GM18508 (cell line): ENCODE data around the gene UBR3.
"Not testable (repeated sequence)": the region's sequence is repeated elsewhere in the genome, so short reads cannot be mapped to it uniquely, and the experiment has no call there.

Experiments used
- ATAC-seq: cut with Tn5 transposase; IDR thresholded peaks from one replicate; pipeline ENCODE4 v1.9.1; 2021; ENCODE audit warnings: moderate number of reproducible peaks; ENCODE audit not compliant: insufficient read depth, unreplicated experiment

Gene UBR3

DNA sequence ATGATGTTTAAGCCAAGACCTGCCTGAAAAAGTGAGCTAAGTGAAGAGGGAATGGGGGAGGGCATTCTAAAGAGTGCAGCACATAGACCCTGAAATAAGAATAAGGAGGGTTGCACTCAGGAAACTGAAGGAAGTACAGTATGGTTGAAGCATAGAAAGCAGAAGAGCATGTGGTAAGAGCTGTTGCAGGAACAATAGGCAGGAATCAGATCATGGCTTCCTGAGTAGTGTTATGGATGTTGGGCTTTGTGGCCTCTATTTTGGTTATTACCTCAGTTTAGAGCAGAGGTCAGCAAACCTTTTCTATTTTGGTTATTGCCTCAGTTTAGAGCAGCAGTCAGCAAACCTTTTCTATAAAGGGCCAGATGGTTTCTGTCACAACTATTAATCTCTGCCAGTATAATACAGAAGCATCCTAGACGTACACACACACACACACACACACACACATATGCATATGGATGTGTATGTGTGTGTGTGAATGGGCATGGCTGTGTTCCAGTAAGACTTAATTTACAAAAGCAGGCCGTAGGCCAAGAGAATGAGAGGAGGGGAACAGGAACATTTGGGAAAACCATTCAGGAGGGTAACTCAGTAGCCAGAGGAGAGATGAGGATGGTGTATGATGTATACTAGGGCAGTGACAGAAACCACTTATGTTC is 259.6 kb downstream of the UBR3 start:
- ATAC-seq, result no peak

DNA sequence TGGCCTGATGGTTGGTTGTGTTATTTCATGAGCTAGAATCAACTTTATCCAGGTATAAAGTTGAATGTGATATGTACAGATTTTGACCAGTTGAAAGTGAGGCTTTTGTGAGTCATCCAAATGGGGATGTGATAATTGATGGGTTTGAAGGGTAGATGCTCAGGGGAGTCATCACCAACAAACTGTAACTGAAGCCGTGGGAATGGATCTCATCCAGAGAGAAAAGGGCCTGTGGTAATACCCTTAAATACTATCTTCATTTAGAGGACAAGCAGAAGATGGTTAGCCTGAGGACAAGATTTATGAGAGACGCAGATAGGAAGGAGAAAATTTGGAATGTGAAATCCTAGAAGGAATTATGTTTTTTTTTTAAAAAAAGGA is 260.1 kb downstream of the UBR3 start:
- ATAC-seq, result no peak

DNA sequence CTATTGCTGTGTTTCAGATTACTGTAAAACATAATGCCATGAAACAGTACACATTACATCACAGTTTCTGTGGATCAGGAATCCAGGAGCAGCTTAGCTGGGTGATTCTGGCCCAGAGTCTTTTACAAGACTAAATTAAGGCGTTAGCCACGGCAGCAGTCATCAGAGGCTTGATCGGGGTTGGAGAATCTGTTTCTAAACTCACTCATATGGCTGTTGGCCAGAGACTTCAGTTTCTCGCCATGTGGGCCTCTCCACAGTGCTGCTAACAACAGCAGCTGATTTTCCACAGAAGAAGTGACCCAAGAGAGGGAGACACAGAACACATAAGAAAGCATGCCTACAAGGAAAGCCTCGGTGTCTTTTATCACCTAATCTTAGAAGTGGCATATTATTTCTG is 261.5 kb downstream of the UBR3 start:
- no peak for ATAC-seq

DNA sequence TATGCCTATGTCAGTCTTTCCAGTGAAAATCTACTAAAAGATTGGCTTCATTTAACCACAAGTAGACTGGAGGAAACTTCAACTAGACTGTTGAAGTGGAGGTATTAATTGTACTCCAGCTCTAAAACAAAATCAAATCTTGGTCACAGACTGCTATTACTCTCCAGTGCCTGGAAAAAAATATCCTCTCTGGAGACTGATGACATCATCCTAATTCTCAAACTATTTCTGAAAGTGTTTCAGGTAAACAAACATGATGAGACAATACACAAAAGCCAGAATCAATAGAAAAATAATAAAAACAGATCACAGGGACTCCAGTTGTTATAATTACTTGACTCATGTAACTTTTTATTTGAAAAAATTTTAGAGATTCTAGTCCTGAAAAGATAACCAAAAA is 263.0 kb downstream of the UBR3 start:
- no peak for ATAC-seq

DNA sequence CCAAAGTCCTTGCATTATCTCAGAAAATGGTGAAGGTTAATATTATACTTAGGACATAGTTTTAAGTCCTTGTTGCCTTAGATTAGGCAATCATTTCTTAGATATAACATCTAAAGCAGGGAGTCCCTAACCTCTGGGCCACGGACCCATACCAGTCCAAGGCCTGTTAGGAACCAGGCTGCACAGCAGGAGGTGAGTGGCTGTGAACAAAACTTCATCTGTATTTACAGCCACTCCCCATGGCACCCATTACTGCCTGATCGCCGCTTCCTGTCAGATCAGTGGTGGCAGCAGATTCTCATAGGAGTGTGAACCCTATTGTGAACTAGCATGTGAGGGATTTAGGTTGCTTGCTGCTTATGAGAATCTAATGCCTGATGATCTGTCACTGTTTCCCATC is 264.2 kb downstream of the UBR3 start:
- no peak for ATAC-seq

DNA sequence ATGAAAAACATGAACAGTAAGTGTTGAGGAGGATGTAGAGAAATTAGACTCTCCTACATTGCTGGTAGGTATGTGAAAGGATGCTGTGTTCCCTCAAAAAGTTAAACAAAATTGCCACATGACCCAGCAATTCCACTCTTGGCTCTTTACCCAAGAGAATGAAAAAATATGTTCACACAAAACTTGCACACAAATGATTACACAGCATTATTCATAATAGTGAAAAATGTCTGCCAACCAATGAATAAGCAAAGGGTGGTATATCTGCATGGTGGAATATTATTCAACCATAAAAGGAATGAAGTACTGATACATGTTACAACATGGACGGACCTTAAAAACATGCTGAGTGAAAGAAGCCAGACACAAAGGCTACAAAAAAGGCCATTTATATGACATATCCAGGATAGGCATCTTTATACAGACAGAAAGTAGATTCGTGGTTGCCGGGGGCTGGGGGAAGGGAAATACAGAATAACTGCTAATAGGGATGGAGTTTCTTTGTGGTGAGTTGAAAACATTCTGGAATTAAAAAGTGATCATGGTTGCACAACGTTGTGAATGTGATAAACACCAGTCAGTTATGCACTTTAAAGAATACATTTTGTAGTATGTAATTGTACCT is 265.3 kb downstream of the UBR3 start:
- ATAC-seq, result no peak

DNA sequence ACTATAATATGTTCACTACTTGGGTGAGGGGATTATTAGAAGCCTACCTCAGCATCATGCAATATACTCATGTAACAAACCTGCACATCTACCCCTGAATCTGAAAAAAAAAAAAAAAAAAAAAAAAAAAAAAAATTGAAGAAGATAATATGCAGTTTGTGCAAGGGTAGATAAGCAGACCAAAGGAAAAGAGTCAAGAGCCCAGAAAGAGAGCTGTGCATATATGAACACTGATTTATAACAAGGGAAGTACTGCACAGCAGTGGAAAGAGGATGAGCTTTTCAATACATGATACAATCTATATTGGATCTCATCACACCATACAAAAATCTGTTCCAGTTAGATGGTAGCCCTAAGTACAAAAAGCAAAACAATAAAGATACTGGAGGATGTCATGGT is 268.1 kb downstream of the UBR3 start:
- ATAC-seq, result no peak

DNA sequence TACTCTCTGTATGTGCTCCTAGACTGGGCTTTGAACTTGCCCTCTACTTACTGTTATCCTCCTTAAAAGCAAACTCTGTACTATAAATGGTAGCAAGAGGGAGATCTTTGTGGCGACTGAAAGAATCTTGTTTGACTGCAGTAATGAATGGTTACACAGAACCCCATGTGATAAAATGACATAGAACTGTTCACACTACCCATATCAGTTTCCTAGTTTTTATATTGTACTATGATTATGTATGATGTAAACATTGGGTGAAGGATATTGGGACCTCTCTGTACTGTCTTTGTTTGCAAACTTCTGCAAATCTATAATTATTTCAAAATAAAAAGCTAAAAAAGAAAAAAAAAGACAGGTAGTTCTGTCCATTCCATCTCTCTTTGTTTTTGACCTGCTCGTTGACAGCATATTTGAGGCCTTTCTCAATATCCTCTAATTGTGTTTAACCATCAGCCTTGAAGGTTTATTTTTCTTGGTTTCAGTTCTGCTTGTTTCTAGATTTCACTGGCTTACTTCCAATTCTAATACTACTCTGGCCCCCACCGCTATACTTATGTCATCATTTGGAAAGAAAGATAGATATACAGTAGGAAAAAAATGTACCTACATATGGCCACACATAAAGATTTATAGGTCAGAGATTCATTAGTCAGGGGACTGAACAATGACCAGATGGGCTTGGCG is 271.5 kb downstream of the UBR3 start:
- ATAC-seq, result no peak

DNA sequence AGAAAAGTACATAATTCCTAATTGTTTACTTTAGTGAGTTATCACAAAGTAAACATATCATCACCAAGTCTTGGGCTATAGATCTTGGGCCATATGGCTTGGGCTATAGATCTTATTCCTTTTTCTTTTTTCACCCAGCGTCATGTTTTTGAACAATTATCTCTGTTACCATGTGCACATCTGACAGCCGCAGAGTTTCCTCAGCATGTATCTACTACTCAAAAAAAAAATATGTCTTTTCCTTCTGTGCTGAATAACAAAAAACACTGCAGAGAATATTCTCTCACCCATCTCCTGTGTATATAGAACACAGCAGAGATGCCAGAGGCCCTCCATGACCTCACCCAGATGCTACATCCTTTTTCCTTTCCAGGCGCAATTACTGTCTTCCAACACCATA is 274.5 kb downstream of the UBR3 start:
- no peak for ATAC-seq

DNA sequence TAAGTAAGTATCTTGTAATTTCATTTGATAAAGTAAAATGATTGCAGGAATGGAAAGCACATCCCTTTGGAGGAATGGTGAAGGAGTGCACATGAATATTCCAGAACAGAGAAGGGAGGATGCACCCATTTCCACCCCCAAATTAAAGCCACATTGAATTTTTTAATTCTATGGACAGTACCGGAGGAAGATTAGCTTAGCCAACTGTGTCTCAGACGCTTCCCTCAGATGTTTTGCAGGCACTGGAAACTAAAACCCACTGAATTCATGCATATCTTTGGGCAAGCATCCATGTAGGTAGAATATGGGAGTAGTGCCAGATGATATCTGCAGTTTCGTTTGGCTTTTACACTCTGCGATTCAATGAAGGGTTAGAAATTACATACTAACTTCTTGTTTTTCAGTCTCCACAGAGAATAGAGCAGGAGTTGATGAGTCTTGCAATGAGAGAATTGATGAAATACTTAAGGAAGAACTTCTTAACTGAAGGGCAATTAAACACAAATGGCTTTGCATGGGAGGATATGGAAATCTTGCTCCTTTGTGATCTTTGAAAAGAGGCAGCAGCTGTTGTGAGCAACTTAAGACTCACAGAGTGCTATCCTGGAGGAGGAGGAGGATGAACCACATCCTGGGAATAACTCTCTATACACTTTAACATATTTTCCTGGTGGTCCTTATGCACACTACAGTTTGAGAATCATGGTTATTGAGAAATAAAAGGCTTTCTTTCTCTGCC is 279.0 kb downstream of the UBR3 start:
- ATAC-seq, result no peak

DNA sequence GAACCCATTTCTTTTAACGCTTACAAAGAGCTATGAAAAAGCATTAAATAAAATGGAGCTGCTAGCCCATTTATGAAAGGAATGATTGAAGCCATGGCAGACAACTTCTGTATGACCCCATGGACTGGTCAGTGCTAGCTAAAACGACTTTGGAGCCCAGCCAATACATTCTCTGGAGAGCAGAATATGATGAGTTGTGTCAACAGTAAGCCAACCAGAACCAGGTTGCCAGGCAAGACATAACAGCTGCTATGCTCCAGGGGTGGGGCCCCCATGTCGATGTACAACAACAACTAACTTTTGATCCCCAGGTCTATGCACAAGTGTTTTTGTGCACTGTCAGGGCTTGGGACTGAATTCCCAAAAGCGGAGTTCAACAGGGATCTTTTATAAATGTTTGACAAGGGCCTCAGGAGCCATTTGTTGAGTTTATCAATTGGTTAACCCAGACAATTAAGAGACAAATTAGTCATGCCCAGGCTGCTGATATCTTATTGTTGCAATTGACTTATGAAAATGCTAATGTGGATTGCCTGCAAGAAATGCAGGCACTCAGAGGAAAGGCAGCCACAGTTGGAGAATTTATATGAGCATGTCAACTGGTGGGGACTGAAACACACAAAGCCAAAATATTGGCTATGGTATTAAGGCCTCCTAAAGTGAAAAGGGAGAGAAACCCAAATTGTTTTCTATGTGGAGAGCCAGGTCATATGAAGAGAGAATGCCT is 286.1 kb downstream of the UBR3 start:
- ATAC-seq, result no peak

DNA sequence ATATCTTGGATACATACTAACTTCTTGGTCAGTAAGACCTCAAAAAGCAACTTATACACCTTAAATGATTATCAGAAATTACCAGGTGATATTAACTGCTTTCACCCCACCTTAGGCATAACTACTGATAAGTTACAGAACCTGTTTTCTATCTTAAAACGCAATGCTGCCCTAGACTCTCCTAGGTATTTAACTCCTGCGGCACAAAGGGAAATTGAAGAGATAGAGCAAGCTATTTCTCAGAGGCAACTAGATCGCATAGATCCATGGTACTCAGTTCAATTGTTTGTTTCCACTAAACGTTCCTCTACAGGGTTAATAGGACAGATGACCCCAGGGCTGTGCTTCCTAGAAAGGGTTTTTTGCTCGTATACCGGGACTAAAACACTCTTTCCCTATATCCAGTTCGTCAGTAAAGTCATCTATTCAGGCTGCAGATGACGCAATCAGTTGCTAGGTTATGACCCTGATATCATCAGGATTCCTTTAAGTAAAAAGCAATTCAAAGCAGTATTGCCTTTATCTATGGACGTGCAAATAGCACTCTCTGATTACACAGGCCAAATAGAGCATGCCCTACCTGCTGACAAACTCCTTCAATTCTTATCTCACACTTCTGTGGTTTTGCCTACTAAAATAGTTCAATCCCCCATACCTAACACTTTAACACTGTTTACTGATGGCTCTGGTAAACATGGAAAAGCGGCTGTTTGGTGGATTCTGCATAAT is 288.4 kb downstream of the UBR3 start:
- no peak for ATAC-seq

DNA sequence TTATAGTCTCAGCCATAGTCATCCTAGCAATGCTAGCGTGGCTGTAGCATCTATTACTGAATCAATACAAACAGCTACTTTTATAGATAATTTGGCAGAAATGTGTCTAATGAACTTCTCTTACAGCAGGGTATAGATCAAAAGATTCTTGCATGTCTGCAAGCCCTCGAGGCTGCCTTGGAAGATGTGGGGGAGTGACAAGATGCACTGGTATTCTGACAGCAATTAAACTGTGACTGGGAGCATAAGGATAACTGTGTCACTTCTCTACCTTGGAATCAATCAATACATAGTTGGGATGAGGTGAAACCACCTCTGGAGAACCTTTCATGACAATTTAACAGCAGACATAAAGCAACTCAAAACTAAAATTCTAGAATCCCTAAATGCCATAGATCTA is 291.4 kb downstream of the UBR3 start:
- ATAC-seq, result no peak

DNA sequence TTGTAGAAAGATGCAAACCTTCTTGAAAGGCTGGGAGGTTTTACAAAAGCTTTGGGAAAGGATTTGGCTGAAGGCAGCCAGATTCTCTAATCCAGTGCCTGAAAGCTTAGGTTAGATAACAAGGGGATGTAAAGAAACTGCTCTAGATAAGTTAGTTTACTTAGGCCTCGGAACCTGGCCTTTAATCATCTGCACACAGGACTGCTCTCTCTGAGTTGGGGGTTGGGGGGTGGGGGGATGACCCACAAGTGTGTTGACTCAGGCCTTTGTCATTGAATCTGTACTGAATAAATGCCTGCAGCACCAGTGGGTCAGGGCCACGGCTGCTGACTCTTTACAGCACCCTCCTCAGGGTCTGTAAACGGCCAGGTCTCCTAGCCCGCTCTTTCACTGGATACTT is 292.1 kb downstream of the UBR3 start:
- not testable (repeated sequence) for ATAC-seq

DNA sequence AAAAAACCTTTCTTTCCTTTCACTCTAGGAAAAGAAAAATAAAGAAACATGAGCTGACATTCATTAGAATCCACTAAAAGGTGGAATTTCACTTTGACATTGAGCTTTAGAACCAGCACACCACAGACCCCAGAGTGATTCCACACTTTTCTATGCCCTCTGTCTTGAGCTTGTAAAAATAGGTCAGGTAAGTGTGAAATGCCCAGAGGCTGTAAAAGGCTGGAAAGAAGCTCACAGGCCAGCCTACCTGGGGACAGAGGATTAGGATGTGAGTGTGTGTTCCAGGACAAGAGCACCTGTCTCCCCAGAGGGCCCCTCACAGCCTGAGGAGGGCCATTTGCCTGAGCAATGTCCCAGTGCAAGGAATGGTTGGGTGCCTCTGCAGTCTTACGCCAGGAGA is 294.4 kb downstream of the UBR3 start:
- no peak for ATAC-seq

DNA sequence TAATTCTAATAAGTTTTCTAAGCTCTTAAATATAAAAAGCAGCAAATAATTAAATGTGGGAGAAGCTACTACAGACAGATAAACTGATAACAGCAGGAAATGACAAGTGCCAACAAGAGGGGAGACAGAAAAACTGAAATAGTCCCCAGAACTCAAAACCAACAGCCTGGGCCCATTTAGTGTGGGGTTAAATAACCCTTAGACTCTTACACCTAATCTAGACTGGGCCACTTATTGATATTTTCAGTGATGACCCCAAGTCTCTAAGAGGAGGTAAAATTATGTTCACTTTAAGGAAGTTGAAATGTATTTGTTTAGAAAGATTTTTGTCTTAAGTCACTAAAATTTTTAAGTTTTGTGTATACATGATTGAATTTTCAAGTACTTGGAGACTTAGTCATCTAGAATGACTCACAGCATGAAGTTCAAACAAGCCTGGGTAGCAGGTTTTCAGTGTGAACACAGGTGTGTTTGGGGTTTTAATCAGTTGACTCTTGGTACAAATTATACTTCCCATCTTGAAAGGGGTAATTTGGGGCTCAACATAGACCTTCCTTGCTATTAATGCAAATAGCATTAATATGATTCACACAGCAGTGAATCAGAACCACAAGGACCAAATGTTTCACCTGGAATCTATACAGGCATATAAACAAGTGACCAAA is 295.8 kb downstream of the UBR3 start:
- no peak for ATAC-seq

DNA sequence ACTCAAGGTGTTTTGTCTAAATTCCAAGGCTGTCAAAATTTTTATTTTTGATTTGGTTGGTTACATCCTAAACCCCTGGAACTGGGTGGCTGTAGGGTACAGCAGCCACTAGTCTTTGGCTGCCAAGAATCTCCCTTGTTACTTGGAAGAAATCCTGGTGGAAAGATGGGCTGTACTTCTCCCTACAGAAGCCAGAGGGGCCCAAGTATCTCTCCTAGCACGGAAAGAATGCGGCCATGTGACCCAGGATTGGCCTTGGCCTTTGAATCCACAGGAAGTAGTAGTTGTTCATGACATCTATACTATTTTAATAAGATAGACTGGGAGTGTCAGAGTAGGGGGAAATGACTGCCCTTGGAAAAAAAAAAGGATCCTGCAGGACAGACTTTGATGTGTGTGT is 296.3 kb downstream of the UBR3 start:
- ATAC-seq, result no peak

DNA sequence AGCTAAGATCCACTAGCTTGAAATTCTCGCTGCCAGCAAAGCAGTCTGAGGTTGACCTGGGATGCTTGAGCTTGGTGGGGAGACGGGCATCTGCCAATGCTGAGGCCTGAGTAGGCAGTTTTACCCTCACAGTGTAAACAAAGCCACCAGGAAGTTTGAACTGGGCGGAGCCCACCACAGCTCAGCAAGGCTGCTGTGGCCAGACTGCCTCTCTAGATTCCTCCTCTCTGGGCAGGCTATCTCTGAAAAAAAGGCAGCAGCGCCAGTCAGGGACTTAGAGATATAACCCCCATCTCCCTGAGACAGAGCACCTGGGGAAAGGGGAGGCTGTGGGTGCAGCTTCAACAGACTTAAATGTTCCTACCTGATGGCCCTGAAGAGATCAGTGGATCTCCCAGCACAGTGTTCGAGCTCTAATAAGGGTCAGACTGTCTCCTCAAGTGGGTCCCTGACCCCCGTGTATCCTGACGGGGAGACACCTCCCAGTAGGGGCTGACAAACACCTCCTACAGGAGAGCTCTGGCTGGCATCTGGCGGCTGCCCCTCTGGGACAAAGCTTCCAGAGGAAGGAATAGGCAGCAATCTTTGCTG is 299.0 kb downstream of the UBR3 start:
- not testable (repeated sequence) for ATAC-seq
